Measurements from ENCODE around the gene ALDH3A1.
"Not testable (repeated sequence)": the region's sequence is repeated elsewhere in the genome, so short reads cannot be mapped to it uniquely, and the experiment has no call there.

The ALDH3A1 gene

DNA sequence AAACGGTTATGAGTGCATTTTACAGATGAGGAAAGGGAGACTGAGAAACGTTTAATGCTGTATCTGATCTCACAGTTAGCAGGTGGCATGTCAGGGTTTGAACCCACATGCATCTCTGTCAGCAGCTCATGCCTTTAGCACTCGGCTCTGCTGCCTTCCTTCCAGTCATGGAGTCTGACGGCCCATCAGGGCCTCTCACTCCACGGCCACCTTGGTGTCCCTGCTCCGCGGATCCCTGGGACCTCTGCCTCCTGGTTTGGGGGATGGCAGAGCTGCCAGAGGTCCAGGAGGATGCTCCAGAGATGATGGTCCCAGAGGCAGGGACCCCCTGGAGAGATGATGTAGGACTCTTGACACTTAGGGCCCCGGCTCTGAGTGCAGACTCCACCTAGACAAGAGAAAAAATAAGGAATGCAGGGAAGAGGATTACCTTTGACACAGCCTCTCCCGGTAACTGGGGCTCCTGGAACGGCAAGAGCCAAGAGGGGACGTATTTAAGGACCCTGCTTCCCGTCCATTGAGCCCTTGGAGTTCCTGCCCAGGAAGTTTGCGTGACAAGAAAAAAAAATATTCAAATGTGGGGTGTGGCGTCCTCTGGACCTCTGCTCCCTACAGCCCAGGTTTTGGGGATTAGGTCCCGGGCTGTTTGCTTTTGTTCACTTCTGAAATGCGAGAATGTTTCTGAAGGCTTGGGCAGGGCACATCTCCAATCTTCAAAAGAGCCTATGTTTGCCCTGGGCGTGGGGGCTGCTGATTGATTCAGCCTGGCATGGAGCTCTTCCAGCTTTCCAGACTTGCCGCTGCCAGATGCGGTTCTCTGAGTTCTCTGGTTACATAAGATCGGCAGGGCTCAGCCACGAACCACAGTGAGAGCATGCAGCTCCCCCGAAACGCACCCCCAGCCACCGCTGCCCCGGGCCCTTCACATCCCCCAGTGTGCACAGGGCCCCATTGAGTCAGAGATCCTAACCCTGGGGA is at the start of gene ALDH3A1:
ALDH3A1 (minus strand) TSS at position 470 of the 978 bp plus-strand sequence. CDS start 3,169 bp downstream, outside the sequence.
- no peak for DNase-seq

DNA sequence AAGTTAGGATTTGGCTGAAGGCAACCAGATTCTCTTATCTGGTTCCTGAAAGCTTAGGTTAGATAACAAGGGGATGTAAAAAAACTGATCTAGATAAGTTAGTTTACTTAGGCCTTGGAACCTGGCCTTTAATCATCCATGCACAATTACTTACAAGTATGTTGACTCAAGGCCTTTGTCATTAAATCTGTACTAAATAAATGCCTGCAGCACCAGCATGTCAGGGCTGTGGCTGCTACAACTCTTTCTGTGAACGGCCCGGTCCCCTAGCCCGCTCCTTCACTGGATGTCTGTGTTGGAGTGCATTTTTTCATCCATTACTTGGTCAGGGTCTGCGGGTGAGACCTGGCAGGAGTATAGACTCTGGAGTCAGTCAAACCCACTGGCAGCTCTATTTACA is 48.4 kb upstream of the ALDH3A1 start:
- no peak for DNase-seq

DNA sequence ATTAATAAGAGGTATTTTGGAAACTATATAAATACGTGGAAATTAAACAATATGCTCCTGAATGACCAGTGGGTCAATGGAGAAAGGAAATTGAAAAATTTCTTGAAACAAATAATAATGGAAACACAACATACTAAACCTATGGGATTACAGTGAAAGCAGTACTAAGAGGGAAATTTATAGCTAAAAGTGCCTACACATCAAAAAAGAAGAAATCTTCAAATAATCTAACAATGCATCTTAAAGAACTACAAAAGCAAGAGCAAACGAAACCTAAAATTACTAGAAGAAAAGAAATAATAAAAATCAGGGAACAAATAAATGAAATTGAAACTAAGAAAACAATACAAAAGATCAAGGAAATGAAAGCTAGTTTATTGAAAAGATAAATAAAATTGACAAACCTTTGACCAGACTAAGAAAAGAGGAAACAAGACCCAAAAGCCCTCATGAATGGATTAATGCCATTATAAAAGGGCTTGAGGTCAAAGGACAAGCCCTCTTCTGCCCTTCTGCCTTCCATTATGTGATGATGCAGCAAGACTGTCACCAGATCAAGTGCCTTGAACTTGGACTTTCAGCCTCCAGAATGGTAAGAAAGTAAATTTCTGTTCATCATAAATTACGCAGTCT is 43.9 kb upstream of the ALDH3A1 start:
- DNase-seq: no peak

DNA sequence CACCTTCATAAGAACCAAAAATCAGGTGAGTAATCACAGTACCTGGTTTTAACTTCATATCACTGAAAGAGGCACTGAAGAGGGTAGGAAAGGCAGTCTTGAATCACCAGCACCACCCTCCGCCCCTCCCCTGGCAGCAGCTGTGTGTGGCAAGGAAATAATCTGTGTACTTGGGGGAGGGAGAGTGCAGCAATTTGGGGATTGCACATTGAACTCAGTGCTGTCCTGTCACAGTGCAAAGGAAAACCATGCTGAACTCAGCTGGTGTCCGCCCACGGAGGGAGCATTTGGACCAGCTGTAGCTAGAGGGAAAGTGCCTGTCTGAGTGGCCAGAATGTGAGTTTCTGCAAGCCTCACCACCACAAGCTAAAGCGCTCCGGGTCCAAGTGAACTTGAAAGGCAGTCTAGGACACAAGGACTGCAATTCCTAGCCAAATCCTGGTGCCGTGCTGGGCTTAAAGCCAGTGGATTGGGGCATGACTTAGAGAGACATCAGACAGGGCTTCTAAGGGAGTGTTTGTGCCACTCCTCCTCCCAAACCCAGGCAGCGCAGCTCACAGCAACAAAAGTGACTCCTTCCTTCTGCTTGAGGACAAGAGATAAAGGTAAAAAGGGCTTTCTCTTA is 39.7 kb upstream of the ALDH3A1 start:
- DNase-seq: no peak

DNA sequence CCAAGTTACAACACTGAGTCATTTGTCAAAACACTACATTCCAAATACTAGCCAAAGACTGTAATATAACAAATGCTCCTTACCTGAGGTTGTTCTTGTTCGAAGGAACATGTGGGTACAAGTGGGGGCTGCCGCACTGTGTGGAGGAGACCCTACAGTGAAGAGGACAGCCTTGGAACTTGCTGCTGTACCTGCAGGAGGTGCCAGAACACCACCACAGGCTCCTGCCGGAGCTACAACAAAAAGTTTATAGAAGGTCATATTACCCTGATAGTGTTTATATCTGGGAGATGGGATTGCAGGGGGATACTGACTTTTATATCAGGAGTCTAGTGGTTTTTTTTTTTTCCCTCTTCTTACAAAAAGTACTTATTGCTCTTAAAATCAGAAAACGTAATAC is 37.8 kb upstream of the ALDH3A1 start:
- no peak for DNase-seq

DNA sequence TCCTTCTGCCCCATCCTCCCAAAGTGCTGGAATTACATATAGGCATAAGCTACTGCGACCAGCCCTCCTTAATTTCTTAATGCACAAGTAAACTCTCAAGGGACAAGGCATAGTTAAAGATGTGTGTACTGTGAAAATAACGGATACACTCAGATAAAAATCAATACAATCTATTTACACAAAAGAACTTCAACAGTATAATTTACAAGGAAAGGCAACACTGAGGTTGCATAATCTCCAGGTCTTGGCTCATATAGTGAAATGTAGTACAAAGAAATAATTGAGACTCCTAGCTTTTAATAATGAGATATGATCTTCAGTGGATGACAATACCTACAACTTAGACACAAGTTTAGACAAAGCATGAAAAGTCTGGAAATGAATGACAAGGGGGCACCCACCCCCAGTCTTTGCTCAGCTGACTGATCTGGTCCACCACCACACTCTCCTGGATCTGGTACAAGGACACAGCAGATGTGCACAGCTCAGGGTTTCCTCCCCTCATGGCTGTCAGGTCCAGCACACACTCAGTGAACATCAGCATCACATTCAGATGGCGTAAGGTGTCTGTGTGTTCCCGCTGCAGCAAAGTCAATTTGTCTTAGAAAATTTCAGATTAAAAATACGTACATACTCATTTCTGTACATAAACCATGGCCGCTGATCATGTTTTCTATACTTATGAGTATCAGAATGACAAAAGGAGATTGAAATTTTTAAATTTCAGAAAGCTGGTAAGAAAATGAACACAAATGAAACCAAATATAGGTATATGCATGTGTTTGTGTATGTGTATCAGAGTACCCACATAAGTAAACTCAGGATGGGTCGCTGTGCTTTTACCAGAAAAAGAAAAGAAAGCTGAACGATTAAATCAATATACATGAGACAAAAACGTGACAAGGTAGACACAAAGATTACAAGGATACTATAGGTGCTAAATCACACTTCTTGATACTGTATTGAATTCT is 33.7 kb upstream of the ALDH3A1 start:
- DNase-seq: no peak

DNA sequence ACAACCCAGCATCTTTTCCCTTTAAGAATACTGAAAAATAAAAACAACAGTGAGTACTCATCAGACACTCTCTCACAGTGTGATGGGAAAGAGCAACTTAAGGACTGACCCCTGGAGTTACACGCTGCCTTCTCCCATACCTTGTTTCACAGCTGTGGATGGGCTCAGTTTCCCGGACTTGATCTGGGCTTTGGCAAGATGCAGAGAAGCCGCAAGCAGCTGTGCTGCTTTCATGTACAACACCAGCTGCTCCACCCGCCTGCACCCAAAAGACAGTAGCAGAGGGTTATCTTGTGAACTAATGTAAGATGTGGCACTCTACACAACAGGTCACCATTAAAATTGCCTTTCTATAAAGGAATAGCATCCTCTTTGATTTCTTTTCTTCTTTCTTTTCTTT is 32.7 kb upstream of the ALDH3A1 start:
- DNase-seq: no peak

DNA sequence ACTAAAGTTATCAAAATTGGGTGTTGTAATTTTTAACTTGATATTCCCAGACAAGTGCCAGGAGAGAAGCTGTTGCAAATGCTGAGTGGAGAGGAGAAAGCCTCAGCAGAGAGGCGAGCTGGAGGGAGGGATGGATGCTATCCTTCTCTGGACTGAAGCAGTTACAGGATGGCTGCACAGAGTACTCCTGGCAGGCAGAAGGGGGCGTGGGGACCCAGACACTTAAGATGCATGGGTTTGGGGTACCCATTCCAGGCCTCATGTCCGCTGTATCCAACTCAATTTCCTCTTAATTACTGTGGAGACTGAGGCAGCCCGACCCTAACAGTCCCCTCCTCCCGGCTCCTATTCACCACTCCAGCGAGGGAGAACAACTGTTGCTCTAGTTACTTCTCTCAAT is 25.4 kb upstream of the ALDH3A1 start:
- DNase-seq: no peak

DNA sequence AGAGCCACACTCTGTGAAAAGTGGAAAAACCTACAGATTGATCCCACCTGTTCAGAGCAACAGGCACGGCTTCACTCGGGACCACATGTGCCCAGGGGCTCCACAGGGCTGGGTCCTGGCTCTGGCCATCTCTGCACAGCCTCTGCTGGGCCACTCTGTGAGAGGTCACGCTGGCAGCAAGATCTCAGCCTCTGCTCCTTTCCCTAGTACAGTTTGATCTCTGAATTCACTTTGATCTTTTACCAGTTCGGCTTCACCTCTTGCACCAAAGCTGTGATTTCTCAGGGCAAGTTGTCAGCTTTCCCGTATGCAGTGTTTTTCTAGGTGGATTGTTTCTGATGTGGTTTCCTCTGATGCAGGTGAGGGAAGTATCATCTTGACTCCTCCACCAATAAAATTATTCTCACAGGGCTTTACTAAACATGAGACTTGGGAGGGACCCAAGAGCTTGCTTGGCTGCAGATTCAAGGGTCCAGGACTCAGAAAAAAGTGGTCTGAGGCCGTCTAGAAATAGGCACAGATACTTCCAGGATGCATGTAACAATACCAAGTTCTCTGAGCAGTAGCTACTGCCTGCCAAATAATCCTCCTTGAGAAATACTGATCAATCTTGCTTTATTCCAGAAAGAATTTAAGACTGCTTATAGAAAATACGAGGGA is 24.0 kb upstream of the ALDH3A1 start:
- no peak for DNase-seq

DNA sequence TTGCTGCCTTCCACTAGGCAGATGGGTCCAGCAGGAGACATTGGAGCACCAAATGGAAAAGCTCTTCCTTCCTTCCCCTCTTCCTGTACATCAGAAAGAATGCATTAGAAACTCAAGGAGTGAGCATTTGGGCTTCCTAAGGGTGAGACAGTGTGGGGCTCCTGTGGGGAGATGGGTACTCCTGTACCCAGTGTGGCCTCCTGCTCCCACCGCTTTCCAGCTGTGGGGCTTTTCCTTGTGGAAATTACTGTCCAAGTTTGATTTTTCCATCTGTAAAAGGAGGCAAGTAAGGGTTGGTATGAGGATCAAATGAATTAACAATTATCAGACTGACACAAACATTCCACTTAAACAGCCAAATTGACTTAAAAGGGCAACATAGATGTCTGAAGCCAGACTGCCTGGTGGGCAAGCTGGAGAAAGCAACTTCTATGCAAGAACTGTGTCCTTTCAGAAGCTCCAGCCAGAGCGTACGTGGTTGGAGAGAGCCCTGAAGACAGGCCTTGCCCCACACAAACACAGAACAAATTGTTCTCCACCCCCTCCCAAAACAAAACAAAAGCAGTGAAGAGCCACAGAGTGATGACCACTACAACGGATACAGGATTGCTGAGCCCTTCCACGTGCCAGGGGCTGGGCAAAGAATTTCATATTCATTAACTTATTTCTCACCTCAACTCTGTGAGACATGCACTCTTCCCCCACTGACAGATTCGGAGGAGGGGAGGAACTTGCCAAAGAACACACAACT is 23.1 kb upstream of the ALDH3A1 start:
- no peak for DNase-seq

DNA sequence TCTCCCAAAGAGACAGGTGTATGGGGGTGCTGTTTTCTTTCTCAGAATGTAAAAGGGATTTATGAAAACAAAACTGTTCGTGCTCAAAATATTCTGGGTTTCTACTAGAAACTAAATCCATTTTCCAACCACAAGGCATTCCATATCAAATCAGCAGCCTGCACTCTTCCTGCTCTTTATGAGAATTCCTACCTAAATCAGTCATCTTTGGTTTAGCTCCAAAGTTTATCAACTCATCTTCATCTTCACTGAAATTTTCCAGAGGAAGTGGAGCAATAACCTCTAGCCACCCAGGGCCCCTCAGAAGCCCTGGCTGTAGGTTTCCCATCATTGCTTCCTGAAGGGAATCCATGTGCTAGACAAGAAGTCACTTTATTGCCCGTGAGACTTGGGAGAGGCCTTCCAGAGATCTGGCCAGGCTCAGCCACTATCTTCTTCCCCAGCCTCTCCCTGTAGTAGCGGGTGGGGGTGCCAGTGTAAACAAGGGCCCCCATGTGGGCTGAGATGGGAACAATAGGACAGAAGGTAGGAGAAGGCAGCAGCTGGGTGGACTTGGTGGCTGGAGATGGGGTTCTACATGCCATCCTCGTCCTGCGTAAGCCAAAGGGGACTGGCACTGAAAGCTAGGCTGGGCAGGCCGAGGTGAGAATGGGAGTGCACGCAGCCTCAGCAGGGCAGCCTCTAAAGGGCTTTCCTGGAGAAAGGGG is 22.0 kb upstream of the ALDH3A1 start:
- DNase-seq: no peak

DNA sequence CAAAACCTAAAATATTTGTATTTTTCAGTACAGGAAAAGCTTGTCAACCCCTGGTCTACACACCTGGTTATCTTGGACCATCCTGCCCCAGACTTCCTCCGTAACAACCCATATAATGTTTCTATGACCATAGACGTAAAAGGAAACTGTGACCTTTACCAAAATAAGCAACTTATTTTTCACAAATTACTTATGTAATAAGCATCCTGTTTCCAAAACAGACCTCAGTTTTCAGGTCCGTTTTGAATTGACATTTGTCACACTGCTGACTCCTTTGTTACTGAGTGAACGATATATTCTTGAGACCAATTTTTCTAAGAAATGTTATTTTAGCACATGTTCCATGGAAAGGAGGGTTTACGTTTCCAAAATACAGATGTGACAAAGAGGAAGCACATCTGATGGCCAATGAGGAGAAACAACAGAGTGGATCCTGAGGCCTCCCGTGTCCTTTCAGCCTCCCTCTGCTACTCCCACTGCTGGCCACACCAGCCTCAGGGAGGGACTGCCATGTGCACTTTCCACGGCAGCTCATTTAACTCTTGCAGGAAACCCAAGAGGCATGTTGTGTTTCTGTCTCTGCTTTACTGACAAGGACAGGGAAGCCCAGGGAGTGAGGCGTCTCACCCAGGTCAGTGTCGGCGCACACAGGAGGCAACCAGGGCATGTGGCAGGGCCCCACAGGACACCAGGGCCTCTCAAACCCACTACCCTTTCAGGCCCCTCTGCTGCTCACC is 20.1 kb upstream of the ALDH3A1 start:
- DNase-seq: no peak

DNA sequence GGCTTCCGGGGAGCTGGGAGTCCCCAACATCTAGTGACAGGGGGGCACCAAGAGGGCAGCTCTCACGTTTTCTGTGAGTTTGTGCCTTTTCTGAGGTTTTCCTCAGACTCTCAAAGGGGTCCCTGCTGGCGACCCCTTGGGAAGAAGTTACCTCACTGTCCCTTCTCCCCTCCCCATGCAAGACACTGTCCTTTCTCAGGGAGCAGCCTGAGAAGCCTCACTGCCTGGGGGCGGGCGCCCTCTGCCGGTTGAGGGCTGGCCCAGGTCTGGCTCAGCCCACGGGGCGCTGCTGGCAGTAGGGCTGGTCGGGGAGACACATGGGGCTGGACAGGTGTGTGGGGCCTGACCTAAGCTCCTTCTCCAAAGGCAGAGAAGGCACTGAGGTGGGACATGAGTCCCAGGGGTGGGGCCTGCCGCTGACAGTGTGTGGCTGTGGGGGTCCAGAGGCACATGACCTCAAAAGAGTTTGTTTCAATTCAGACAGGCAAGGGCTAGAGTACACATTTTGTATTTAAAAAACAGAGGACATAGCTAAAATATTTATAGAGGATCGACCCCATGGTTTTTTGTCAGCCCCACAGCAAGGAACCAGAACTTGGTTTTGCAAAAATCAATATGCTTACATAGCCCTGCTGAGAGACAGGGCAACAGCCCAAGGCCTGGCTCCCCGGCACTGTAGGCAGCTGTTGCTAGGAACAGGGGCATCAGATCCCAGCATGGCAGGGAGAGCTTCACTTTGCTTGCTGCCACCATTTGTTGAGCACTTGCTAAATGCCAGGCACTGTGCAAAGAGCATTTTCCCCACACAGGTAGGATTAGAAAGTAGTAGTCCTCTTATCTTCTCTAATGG is 18.5 kb upstream of the ALDH3A1 start:
- peak; percentile 4 for DNase-seq

DNA sequence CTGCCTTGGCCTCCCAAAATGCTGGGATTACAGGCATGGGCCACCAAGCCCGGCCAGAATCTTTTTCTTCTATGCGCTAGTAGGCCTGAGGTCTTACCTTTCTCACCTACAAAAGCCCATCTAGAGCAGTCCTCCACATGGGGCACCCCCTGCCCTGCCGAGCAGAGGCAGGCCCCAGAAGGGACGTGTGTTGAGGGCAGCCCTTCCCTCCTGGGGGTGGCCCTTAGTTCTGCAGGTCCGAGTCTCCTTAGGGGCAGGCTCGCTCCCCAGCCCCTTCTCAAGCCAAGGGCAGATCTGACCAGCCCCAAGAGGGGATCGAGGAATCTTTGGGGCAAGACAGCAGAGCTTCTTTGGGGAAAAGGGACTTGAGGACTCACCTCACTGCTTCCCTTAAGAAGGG is 17.9 kb upstream of the ALDH3A1 start:
- no peak for DNase-seq

DNA sequence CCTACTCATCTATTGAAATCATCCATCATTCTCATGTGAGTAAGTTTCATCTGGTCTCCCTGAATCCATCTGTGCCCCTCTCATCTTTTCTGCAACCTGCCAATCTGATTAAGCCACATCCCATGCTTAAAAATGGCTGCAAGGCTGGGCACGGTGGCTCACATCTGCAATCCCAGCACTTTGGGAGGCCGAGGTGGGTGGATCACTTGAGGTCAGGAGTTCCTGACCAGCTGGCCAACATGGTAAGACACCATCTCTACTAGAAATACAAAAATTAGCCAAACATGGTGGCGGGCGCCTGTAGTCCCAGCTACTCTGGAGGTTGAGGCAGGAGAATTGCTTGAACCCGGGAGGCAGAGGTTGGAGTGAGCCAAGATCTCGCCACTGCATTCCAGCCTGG is 15.9 kb upstream of the ALDH3A1 start:
- DNase-seq: not testable (repeated sequence)

DNA sequence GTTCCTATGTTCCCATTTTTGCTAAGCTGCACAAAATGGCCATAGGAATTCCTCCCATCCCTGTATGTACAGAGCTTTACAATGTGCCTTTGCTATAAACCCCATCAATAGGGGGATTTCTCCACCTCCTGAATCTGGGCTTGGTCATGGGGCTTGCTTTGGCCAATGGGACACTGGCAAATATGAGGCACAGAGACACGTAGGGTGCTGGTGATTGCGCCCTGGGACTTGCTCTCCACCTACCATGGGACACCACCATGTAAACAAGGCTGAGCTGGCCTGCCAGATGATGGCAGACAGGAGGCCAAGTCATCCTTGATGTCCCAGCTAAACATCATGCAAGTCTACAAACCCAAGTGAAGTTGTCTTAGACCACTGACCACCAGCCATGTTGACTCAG is 15.3 kb upstream of the ALDH3A1 start:
- no peak for DNase-seq

DNA sequence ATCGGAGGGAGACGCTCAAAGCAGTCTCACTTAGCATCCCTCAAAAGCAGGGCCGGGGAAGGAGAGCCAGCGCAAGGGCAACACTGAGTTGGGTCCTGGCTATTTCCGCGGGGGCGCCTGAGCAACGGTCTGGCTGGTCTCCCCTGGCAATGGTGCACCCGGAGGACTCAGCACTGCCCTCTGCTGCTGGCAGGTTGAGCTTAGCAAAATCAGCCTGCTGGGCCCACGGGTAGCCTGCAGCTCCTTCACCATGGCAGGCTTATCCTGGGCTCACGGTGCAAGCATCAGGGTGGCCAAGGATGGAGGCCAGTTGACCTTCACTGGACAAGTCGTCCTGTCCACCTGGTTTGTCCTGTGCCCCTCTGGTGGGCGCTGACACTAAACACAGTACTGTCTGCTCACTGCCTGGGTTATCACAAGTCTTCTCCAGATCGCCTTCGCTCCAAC is 14.4 kb upstream of the ALDH3A1 start:
- DNase-seq: peak; percentile 5

DNA sequence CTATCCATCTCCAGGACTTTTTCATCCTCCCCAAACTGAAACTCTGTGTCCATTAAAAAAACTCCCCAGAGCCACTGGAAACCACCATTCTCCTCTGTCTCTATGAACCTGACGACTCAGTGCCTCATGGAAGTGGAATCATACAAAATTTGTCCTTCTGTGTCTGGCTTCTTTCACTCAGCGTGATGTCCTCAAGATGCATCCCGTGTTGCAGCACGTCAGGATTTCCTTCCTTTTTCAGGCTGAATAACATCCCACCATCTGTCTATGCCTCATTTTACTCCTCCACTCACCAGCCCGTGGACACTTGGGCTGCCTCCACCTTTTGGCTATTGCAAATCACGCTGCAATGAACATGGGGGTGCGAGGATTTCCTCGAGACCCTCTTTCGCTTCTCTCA is 12.6 kb upstream of the ALDH3A1 start:
- DNase-seq: no peak

Data from NK-92 treated with Interleukin-12 subunit alpha and Interleukin-12 subunit beta, amount 100 ng/mL, for 24 hours (cell line).